Astrocyte of the cerebellum (primary cell): ENCODE data around the gene DISC1.
"Not testable (repeated sequence)": the region's sequence is repeated elsewhere in the genome, so short reads cannot be mapped to it uniquely, and the experiment has no call there.

Experiments
- DNase-seq: peaks from one replicate; pipeline ENCODE4 v3.0.0-alpha.2; 2011; ENCODE audit warnings: low read depth
- H3K4me3 ChIP-seq: 2 replicates; pipeline ENCODE4 v1.5.1; 2011; ENCODE audit warnings: mild to moderate bottlenecking, low read depth, low read length, moderate library complexity
- in situ Hi-C: cut with HindIII; loops from 2 replicates; pipeline ENCODE4 v1.10.0; 2017; ENCODE audit warnings: low sequenced_read_pairs
- TF ChIP-seq, protein P1 (sequence below): IDR thresholded peaks from 2 replicates; pipeline ENCODE4 v1.5.1; 2012; ENCODE audit warnings: low read length, low read depth, moderate library complexity, mild to moderate bottlenecking; ENCODE audit errors: missing control alignments

DISC1 gene

DNA sequence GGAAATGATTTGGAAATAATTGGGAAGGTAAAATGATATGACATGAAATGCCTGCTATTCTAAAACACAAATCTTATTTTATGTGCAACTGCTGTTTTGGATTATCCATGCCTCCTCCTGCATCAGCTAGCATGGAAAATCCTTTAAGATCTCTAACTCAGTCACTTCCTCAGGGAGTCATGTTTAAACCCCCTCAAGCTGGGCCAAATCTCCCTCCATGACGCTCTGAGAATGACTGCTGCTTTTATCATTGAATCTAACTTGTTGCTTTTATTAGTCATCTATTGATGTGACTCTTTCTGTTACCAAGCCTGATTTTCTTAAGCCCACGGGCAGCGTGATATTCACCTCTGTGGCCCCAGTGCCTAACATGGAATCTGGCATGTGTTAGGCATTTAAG lies 324.8 kb downstream of the DISC1 start:
- peak; percentile 43 for DNase-seq

DNA sequence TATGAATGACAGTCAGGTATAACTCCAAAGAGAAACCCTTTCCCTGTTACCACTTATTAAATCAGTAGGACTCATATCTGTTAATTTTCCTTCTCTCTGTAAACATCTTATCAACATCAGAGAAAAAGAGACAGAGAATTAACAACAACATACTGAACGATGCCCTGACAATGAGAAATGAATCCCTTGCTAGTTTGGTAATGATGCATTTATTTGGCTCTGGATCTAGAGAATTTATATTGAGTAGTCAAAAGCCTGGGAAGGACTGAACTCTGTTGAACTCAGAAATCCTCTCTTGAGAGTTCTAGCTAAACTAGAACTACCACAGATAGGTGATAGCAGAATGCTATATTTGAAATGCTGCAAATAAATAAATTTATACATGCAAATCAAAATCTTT lies 325.6 kb downstream of the DISC1 start:
- TF ChIP-seq, protein P1, sequence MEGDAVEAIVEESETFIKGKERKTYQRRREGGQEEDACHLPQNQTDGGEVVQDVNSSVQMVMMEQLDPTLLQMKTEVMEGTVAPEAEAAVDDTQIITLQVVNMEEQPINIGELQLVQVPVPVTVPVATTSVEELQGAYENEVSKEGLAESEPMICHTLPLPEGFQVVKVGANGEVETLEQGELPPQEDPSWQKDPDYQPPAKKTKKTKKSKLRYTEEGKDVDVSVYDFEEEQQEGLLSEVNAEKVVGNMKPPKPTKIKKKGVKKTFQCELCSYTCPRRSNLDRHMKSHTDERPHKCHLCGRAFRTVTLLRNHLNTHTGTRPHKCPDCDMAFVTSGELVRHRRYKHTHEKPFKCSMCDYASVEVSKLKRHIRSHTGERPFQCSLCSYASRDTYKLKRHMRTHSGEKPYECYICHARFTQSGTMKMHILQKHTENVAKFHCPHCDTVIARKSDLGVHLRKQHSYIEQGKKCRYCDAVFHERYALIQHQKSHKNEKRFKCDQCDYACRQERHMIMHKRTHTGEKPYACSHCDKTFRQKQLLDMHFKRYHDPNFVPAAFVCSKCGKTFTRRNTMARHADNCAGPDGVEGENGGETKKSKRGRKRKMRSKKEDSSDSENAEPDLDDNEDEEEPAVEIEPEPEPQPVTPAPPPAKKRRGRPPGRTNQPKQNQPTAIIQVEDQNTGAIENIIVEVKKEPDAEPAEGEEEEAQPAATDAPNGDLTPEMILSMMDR, result no peak
- in situ Hi-C loops, result no loop called here
- DNase-seq, result no peak
- H3K4me3 ChIP-seq, result no peak overlapping the region

More for the DNA sequence above, 324.8 kb downstream of the DISC1 start:
- TF ChIP-seq, protein P1, result no peak
- H3K4me3 ChIP-seq, result no peak overlapping the region
- in situ Hi-C loops, result no loop called here

DNA sequence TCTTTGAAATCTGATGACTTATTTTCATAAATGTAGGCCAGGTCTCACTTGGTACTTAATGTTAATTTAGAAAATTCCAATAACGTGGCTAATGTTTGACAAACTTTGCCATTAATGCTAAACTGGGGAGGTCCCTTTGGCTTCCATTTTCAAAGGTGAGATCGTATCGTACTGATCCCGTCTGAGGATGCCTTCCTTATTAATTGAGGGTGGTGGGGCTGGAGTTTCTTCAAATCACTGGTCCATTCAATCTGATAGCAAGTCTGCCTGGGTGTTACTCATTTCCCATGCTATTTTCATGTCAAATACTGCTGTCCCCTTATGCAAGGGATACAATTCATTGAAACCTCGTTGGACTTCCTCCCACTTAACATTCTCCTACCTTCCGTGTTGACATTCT lies 327.1 kb downstream of the DISC1 start:
- no peak for DNase-seq
- H3K4me3 ChIP-seq, result no peak overlapping the region
- in situ Hi-C loops, result no loop called here
- TF ChIP-seq, protein P1, result no peak

GRCh38 chr1:231954751-231955150 lies 328.2 kb downstream of the DISC1 start:
- TF ChIP-seq, protein P1, result no peak
- no peak overlapping the region for H3K4me3 ChIP-seq
- in situ Hi-C loops, result no loop called here
- no peak for DNase-seq

- TF ChIP-seq, protein P1, result no peak
- H3K4me3 ChIP-seq, result no peak overlapping the region
- in situ Hi-C loops, result no loop called here
- no peak for DNase-seq
These were observed 330.8 kb downstream of the DISC1 start for GRCh38 chr1:231957359-231957758.

DNA sequence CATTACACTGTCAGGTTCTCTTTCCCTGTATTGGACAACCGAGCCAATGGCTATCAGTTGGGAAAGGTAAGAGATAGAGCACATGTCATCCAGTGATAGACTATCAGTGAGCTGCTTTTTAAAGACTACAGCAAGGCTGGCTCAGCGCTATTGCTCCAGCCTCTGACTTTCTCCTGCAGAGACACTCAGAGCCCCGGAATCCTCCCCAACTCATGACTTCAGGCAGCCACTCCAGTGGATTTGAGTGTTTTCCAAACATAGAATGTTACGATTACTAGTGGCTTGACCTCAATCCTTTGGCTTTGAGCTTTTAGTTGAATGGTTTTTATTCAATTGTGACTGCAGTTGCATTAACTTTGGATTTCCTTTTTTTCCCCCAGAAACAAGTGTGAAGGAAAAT lies 331.9 kb downstream of the DISC1 start:
- in situ Hi-C loops, result no loop called here
- H3K4me3 ChIP-seq, result no peak overlapping the region
- DNase-seq, result no peak
- TF ChIP-seq, protein P1, result no peak

GRCh38 chr1:231959225-231959884 lies 332.8 kb downstream of the DISC1 start:
- no peak overlapping the region for H3K4me3 ChIP-seq
- TF ChIP-seq, protein P1, result no peak
- in situ Hi-C loops, result no loop called here
- no peak for DNase-seq

- H3K4me3 ChIP-seq, DNase-seq, in situ Hi-C loops: not testable (repeated sequence)
These were observed 335.2 kb downstream of the DISC1 start for GRCh38 chr1:231961801-231962200.
